GM12878 (cell line): ENCODE results near the gene PPP1CA. TPM values are rescaled to one million over a fixed set of nuclear protein-coding genes. Genes with fewer than 3 reads are reported as not detected.

Experiments used
- BMI1 ChIP-seq: fragments of 450-650 bp; IDR thresholded peaks from 2 replicates; pipeline ENCODE4 v1.6.1; 2016; ENCODE audit warnings: mild to moderate bottlenecking, moderate library complexity, borderline replicate concordance
- CBFB ChIP-seq: IDR thresholded peaks from 2 replicates; pipeline ENCODE4 v1.6.1; 2016; ENCODE audit warnings: antibody characterized with exemption, low read depth
- E2F8 ChIP-seq: fragments of 450-650 bp; IDR thresholded peaks from 2 replicates; pipeline ENCODE4 v1.6.1; 2018; ENCODE audit warnings: mild to moderate bottlenecking, low read depth, moderate library complexity; ENCODE audit not compliant: partially characterized antibody
- EP300 ChIP-seq, 2 experiments: fragments of 150-350 bp in 1 of 2; IDR thresholded peaks; 2 replicates each; pipeline ENCODE4 v1.6.1; 2011 to 2012; ENCODE audit warnings: low read depth in 2 of 2, low read length in 2 of 2, borderline replicate concordance in 1 of 2, improper control_type of control experiment in 1 of 2, inconsistent platforms in 1 of 2; ENCODE audit not compliant: control insufficient read depth in 1 of 2
- RB1 ChIP-seq: fragments of 450-650 bp; formaldehyde crosslinking; IDR thresholded peaks from 2 replicates; pipeline ENCODE4 v1.6.1; 2017; ENCODE audit warnings: mild to moderate bottlenecking, borderline replicate concordance
- SMARCA5 ChIP-seq: fragments of 450-650 bp; IDR thresholded peaks from 2 replicates; pipeline ENCODE4 v1.6.1; 2017; ENCODE audit warnings: mild to moderate bottlenecking
- SPI1 ChIP-seq: IDR thresholded peaks from 2 replicates; pipeline ENCODE4 v1.6.1; 2011; ENCODE audit warnings: low read depth, mild to moderate bottlenecking, low read length, moderate library complexity, borderline replicate concordance; ENCODE audit not compliant: insufficient read depth
- SRF ChIP-seq, 2 experiments: IDR thresholded peaks; 2 replicates each; pipeline ENCODE4 v1.6.1; 2011; ENCODE audit warnings: low read depth in 2 of 2, low read length in 2 of 2, mild to moderate bottlenecking in 1 of 2, moderate library complexity in 1 of 2
- STAT3 ChIP-seq: IDR thresholded peaks from 2 replicates; pipeline ENCODE4 v1.6.1; 2011; ENCODE audit warnings: low read depth, low read length, improper control_type of control experiment
- YY1 ChIP-seq: IDR thresholded peaks from 2 replicates; pipeline ENCODE4 v1.6.1; 2011; ENCODE audit warnings: low read depth, mild to moderate bottlenecking, low read length
- ZBED1 ChIP-seq: IDR thresholded peaks from 2 replicates; pipeline ENCODE4 v1.6.1; 2016; ENCODE audit warnings: borderline replicate concordance
- ZNF207 ChIP-seq: fragments of 450-650 bp; IDR thresholded peaks from 2 replicates; pipeline ENCODE4 v1.6.1; 2014; ENCODE audit warnings: antibody characterized with exemption, mild to moderate bottlenecking, borderline replicate concordance
- ZSCAN29 ChIP-seq: fragments of 450-650 bp; IDR thresholded peaks from 2 replicates; pipeline ENCODE4 v1.6.1; 2017; ENCODE audit warnings: mild to moderate bottlenecking, moderate library complexity
- polyA plus RNA-seq, 11 experiments: library from polyadenylated mRNA; depleted of rRNA in 4 of 11; unstranded in 6 of 11; stranded (reverse) in 5 of 11; fragments of >200 nt; fragmentation: Nextera tagmentation in 4 of 11; fragmentation: Illumina TruSeq in 1 of 11; extraction: Ambion mirVana in 4 of 11; extraction: Trizol in 1 of 11; gene quantifications; 1 replicate in 1 of 11; 2 replicates in 10 of 11; pipeline versions ENCODE4 v1.2.1 to v1.2.3, GENCODE V29; 2011 to 2016; ENCODE audit warnings: inconsistent platforms in 2 of 11, missing spikeins in 2 of 11, low read depth in 1 of 11
- total RNA-seq, 4 experiments: library from RNA; depleted of rRNA in 3 of 4; stranded (reverse); fragments of >200 nt in 3 of 4; fragmentation: Illumina TruSeq in 1 of 4; extraction: Trizol in 1 of 4; gene quantifications; 2 replicates each; pipeline versions ENCODE4 v1.2.1 to v1.2.3, GENCODE V29; 2013 to 2021
- TF ChIP-seq, protein P1 (sequence below): IDR thresholded peaks from 2 replicates; pipeline ENCODE4 v1.6.1; 2011; ENCODE audit warnings: borderline replicate concordance, low read depth, mild to moderate bottlenecking, moderate library complexity, mixed read lengths, low read length; ENCODE audit not compliant: insufficient read depth; ENCODE audit errors: extremely low read length

Gene PPP1CA
- total and polyA plus RNA-seq, 10 of the 15 experiments (the other 5 are each of a cell fraction or from before 2014, with no cell fraction given) = 26.4 to 458 (median 240) TPM

DNA sequence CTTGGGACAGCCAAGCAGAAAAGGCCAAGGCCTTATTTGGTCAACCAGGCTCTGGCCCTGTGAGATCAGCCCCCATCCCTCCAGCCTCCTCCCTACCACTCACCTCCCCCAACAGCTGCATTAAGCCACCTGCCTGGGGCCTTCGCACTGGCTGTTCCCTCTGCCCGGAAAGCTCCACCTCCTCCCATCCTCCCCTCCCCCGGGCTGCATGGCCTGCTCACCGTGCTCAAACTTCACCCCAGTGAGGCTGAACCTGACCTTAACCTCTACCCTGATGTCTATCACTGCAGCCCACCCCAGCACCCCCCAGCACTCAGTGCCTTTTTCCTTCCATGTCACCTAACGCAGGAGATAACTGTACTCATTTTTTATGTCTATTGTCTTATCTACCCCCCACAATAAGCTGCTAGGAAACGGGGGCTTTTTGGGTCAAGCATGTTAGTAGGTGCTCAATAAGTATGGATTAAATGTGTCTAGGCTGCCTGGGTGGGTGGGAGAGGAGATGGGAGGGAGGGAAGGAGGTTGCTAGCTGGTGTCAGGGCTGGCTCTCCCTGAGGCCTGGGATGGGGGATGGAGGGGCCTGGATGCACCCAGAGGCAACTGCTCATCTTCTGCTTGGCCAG lies 34.9 kb upstream of the PPP1CA start (continued):
- TF ChIP-seq SRF (IDR thresholded peaks at IDR 0.05; ENCODE audit: low read depth in 2 of 2, low read length in 2 of 2) = peak; percentile 85 to 97
- TF ChIP-seq STAT3 = peak; percentile 55; the same call in 1 of the 2 replicates
- no peak for TF ChIP-seq E2F8
- peak; percentile 58; the same call in 1 of the 2 replicates for TF ChIP-seq CBFB
- TF ChIP-seq ZBED1 = peak; percentile 74; the same call in 1 of the 2 replicates
- 0 out of 2 replicates have a peak, but pooled peaks have one; percentile 43 for TF ChIP-seq SMARCA5
- peak; percentile 72 for TF ChIP-seq YY1
- TF ChIP-seq ZSCAN29 = peak; percentile 81; the same call in 1 of the 2 replicates
- TF ChIP-seq RB1 = peak; percentile 49; the same call in 1 of the 2 replicates
- no peak for TF ChIP-seq SPI1
- no peak for TF ChIP-seq ZNF207
- TF ChIP-seq EP300 (IDR thresholded peaks at IDR 0.05; ENCODE audit: borderline replicate concordance in 1 of 2, control insufficient read depth in 1 of 2, low read depth in 2 of 2, low read length in 2 of 2) = peak; percentile 28 to 30; a peak in 1 of 4 replicates
- TF ChIP-seq BMI1 = peak; percentile 59
- TF ChIP-seq, protein P1, sequence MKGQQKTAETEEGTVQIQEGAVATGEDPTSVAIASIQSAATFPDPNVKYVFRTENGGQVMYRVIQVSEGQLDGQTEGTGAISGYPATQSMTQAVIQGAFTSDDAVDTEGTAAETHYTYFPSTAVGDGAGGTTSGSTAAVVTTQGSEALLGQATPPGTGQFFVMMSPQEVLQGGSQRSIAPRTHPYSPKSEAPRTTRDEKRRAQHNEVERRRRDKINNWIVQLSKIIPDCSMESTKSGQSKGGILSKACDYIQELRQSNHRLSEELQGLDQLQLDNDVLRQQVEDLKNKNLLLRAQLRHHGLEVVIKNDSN = peak; percentile 5
